HG03045 (cell line): Measurements from ENCODE around the gene TOR1AIP2.
A peak's percentile ranks its signal among the peaks of the same experiment; 100 is the strongest.

Experiments used
- ATAC-seq: cut with Tn5 transposase; IDR thresholded peaks from one replicate; pipeline ENCODE4 v1.9.1; 2021; ENCODE audit warnings: mild to moderate bottlenecking, moderate library complexity; ENCODE audit not compliant: unreplicated experiment

Gene TOR1AIP2

GRCh38 chr1:179877586-179878265, at the start of gene TOR1AIP2:
Gene TOR1AIP2, minus strand, starts transcription at chr1:179877803. Its CDS starts 25,138 bp downstream, at chr1:179852665.
- ATAC-seq: peak; percentile 58

GRCh38 chr1:179926850-179927205, 49.2 kb upstream of the TOR1AIP2 start:
- no peak for ATAC-seq

- ATAC-seq: no peak
These were observed 48.6 kb upstream of the TOR1AIP2 start for GRCh38 chr1:179925922-179926849.

- no peak for ATAC-seq
These were observed 47.7 kb upstream of the TOR1AIP2 start for GRCh38 chr1:179925302-179925701.

- ATAC-seq: no peak
These were observed 46.7 kb upstream of the TOR1AIP2 start for GRCh38 chr1:179924268-179924667.

- ATAC-seq: no peak
These were observed 45.4 kb upstream of the TOR1AIP2 start for GRCh38 chr1:179923029-179923428.

- ATAC-seq: no peak
These were observed 44.6 kb upstream of the TOR1AIP2 start for GRCh38 chr1:179921981-179922872.

- ATAC-seq: no peak
These were observed 43.9 kb upstream of the TOR1AIP2 start for GRCh38 chr1:179921472-179921871.

GRCh38 chr1:179917601-179918429, 40.2 kb upstream of the TOR1AIP2 start:
- no peak for ATAC-seq

GRCh38 chr1:179911812-179912211, 34.2 kb upstream of the TOR1AIP2 start:
- no peak for ATAC-seq

GRCh38 chr1:179910934-179911333, 33.3 kb upstream of the TOR1AIP2 start:
- no peak for ATAC-seq

- no peak for ATAC-seq
These were observed 12.0 kb upstream of the TOR1AIP2 start for GRCh38 chr1:179889589-179889988.

GRCh38 chr1:179888071-179888470, 10.5 kb upstream of the TOR1AIP2 start:
- ATAC-seq: no peak

GRCh38 chr1:179883745-179884138, 6.1 kb upstream of the TOR1AIP2 start:
- ATAC-seq: no peak

GRCh38 chr1:179883040-179883744, 5.6 kb upstream of the TOR1AIP2 start:
- ATAC-seq: no peak

- peak; percentile 79 for ATAC-seq
These were observed 4.8 kb upstream of the TOR1AIP2 start, which contains the start of gene TOR1AIP1 for GRCh38 chr1:179882253-179883039. Gene TOR1AIP1, plus strand, starts transcription at chr1:179882285. Its CDS starts 218 bp downstream, at chr1:179882503.

- ATAC-seq: no peak
These were observed 4.1 kb upstream of the TOR1AIP2 start for GRCh38 chr1:179881642-179882252.

- ATAC-seq: no peak
These were observed 2.2 kb upstream of the TOR1AIP2 start for GRCh38 chr1:179879797-179880196.
